K562 (cell line): ENCODE data around the gene WDR81. TPM values are rescaled to one million over a fixed set of nuclear protein-coding genes. Genes with fewer than 3 reads are reported as not detected.

Experiments
- ATAC-seq: fragments of 200-7000 bp; cut with Tn5 transposase; 3 replicates; pipeline ENCODE4 v1.9.1; 2020; ENCODE audit warnings: moderate library complexity
- BruUV-seq: library from RNA; stranded (reverse); fragments of 400-500 nt; replicated peaks from 2 replicates; lab custom pipeline; 2021; lab: Mats Ljungman, UMichigan
- CTCF ChIA-PET: fragments of 300-600 bp; formaldehyde crosslinking; extraction: SDS; loops from one replicate; lab custom pipeline; 2021; ENCODE audit warnings: low intra/inter-chr PET ratio; lab: Yijun Ruan, JAX
- POLR2A ChIA-PET: fragments of 300-600, 350-650 bp; sonication (Branson Sonifier 250); formaldehyde crosslinking; extraction: SDS; loops from one replicate; lab custom pipeline; 2021; ENCODE audit warnings: antibody characterized with exemption, inconsistent platforms; lab: Yijun Ruan, JAX
- DNase-seq, 4 experiments: peaks; one replicate each; pipeline versions ENCODE4 v3.0.0 to v3.0.0-alpha.2; 2011 to 2018; ENCODE audit warnings: low spot score in 3 of 4, mixed read lengths in 3 of 4; ENCODE audit errors: extremely low read depth in 1 of 4
- FAIRE-seq: peaks from 2 replicates; lab custom pipeline; 2011; peaks lifted over from hg19 to GRCh38; lab: Jason Lieb, UNC
- H2AFZ ChIP-seq: 2 replicates; pipeline ENCODE4 v1.6.0; 2011; ENCODE audit warnings: low read depth, low read length, control low read depth, inconsistent platforms
- H3K27ac ChIP-seq: fragments of 200-600 bp; 3 replicates; pipeline ENCODE4 v1.8.0; 2011; ENCODE audit warnings: low read depth, mild to moderate bottlenecking, control low read depth, inconsistent platforms, low read length, moderate library complexity, mixed read lengths; ENCODE audit errors: extremely low read depth
- H3K27me3 ChIP-seq, 2 experiments: fragments of 300-600 bp in 1 of 2; 2 replicates in 1 of 2; 3 replicates in 1 of 2; pipeline versions ENCODE4 v1.6.0 to v1.8.0; 2011; ENCODE audit warnings: inconsistent platforms in 2 of 2, low read length in 2 of 2, mild to moderate bottlenecking in 1 of 2, mixed read lengths in 1 of 2, moderate library complexity in 1 of 2; ENCODE audit not compliant: control insufficient read depth in 2 of 2, insufficient read depth in 2 of 2
- H3K36me3 ChIP-seq: fragments of 300-600 bp; 3 replicates; pipeline ENCODE4 v1.8.0; 2011; ENCODE audit warnings: mild to moderate bottlenecking, low read length, inconsistent platforms; ENCODE audit not compliant: control insufficient read depth, insufficient read depth
- H3K4me1 ChIP-seq, 2 experiments: fragments of 200-600 bp in 1 of 2; replicated peaks in 1 of 2; 2 replicates in 1 of 2; 3 replicates in 1 of 2; pipeline versions ENCODE4 v1.5.1 to v1.8.0; 2011; ENCODE audit warnings: inconsistent platforms in 2 of 2, low read length in 2 of 2, mild to moderate bottlenecking in 1 of 2, mixed read lengths in 1 of 2, moderate library complexity in 1 of 2; ENCODE audit not compliant: control insufficient read depth in 2 of 2, insufficient read depth in 2 of 2
- H3K4me2 ChIP-seq: 2 replicates; pipeline ENCODE4 v1.6.1; 2011; ENCODE audit warnings: low read length, control low read depth, inconsistent platforms, mixed read lengths; ENCODE audit not compliant: insufficient read depth
- H3K4me3 ChIP-seq: fragments of 200-600 bp; sonication (generic), shearing (Covaris generic); 2 replicates; pipeline ENCODE4 v1.5.1; 2016; ENCODE audit warnings: control low read depth, inconsistent platforms
- H3K79me2 ChIP-seq: fragments of 200-600 bp; 3 replicates; pipeline ENCODE4 v1.8.0; 2011; ENCODE audit warnings: low read length, inconsistent platforms; ENCODE audit not compliant: control insufficient read depth, insufficient read depth
- H3K9ac ChIP-seq, 2 experiments: 2 replicates each; pipeline versions ENCODE4 v1.6.0 to v1.6.1; 2011; ENCODE audit warnings: low read depth in 2 of 2, low read length in 2 of 2, control low read depth in 1 of 2, inconsistent platforms in 1 of 2, mild to moderate bottlenecking in 1 of 2, mixed read lengths in 1 of 2; ENCODE audit not compliant: insufficient read depth in 1 of 2
- H3K9me1 ChIP-seq: one replicate; pipeline ENCODE4 v1.6.0; 2011; ENCODE audit warnings: inconsistent platforms, mild to moderate bottlenecking, low read length, moderate library complexity; ENCODE audit not compliant: control insufficient read depth, insufficient read depth
- H3K9me3 ChIP-seq: replicated peaks from 2 replicates; pipeline ENCODE4 v1.5.1; 2011; ENCODE audit warnings: low read depth, low read length, inconsistent platforms; ENCODE audit not compliant: control insufficient read depth, insufficient read depth
- H4K20me1 ChIP-seq: replicated peaks from 2 replicates; pipeline ENCODE4 v1.6.1; 2011; ENCODE audit warnings: low read length, inconsistent platforms, mixed read lengths; ENCODE audit not compliant: control insufficient read depth, insufficient read depth
- HMGXB4 ChIP-seq: sonication (generic); formaldehyde crosslinking; IDR thresholded peaks from 2 replicates; pipeline ENCODE4 v1.8.1; 2023; ENCODE audit warnings: mild to moderate bottlenecking, missing genetic modification reagents
- ZBTB11 ChIP-seq, 3 experiments: fragments of 200-800 bp in 1 of 3; fragments of 250-450 bp in 1 of 3; fragments of 450-650 bp in 1 of 3; sonication (Bioruptor Pico) in 1 of 3; sonication (Bioruptor generic) in 1 of 3; formaldehyde crosslinking in 1 of 3; IDR thresholded peaks; 2 replicates each; pipeline versions ENCODE4 v1.6.1 to v1.8.0; 2016 to 2022; ENCODE audit warnings: mild to moderate bottlenecking in 2 of 3, missing genetic modification characterization in 2 of 3, missing compliant biosample characterization in 1 of 3, moderate library complexity in 1 of 3
- WGBS: fragments of 100-300 bp; shearing (Covaris generic); methylation state at CpG from one replicate; pipeline ENCODE4 v1.1.6; 2016; ENCODE audit warnings: low coverage, mixed read lengths; ENCODE audit not compliant: insufficient coverage; ENCODE audit errors: missing lambda C conversion rate; 5-methylcytosine and 5-hydroxymethylcytosine counted together
- in situ Hi-C: fragments of 300-500 bp; cut with MboI; formaldehyde crosslinking; loops from 4 replicates; pipeline ENCODE4 v1.15.0; 2018; ENCODE audit warnings: inconsistent platforms, mixed read lengths
- intact Hi-C: fragments of 100-400 bp; cut with micrococcal nuclease; formaldehyde crosslinking; loops from 2 replicates; pipeline ENCODE4 v1.14.2; 2022
- polyA plus RNA-seq, 8 experiments: library from polyadenylated mRNA; depleted of rRNA in 4 of 8; stranded (reverse) in 5 of 8; unstranded in 3 of 8; fragments of >200 nt; fragmentation: Nextera tagmentation in 2 of 8; fragmentation: Illumina TruSeq in 1 of 8; extraction: Ambion mirVana in 2 of 8; extraction: Trizol in 1 of 8; gene quantifications; 2 replicates each; pipeline versions ENCODE4 v1.2.1 to v1.2.3, GENCODE V29; 2011 to 2014; ENCODE audit warnings: inconsistent platforms in 1 of 8, missing spikeins in 1 of 8
- total RNA-seq, 7 experiments: library from RNA; depleted of rRNA in 6 of 7; stranded (reverse); fragments of >200 nt in 6 of 7; fragmentation: Illumina TruSeq in 2 of 7; extraction: Trizol in 2 of 7; gene quantifications; 2 replicates each; pipeline versions ENCODE4 v1.2.1 to v1.2.3, GENCODE V29; 2011 to 2021; ENCODE audit warnings: low replicate concordance in 1 of 7

Gene WDR81
- total and polyA plus RNA-seq, 9 of the 15 experiments (the other 6 are each of a cell fraction or from before 2014, with no cell fraction given) = 0.01 to 17.1 (median 3.3) TPM

GRCh38 chr17:1712271-1712670, 12.2 kb upstream of the WDR81 start:
- Histone ChIP-seq H3K9me1 (no peaks in the 10 kb centered on the region), H3K9me3 (no peaks in the 10 kb centered on the region), H3K4me1 (peaks cover 31 to 64% of the 10 kb centered on the region in 2 experiments), H3K9ac (peak overlapping the region in 1 of 2 experiments; percentile 3; a peak in 1 of 4 replicates), H3K27ac (peak overlapping the region; percentile 88; the same call in 1 of the 3 replicates), H4K20me1 (0 out of 2 replicates have a peak, but pooled peaks cover 3% of the 10 kb centered on the region), H3K36me3 (peaks cover 25% of the 10 kb centered on the region; the same call in 2 of the 3 replicates), H3K27me3 (no peaks in the 10 kb centered on the region), H3K4me2 (peak overlapping the region; percentile 89; the same call in 1 of the 2 replicates), H3K4me3 (no peak overlapping the region)
- no TSS peak for BruUV-seq
- in situ Hi-C loops = loop anchor here (5.0 to 10.0 kb wide), 2 partner anchors 40 to 323 kb away; partner anchors contain the start of gene DPH1
- FAIRE-seq (no peak), DNase-seq (no peak)
- intact Hi-C loops = no loop called here
- POLR2A ChIA-PET = interaction anchor here (0.6 to 1.5 kb wide), 4 partner anchors 12 to 275 kb away, joined by 3 to 7 read pairs (median 3); no protein-coding TSS in a partner anchor
- TF ChIP-seq ZBTB11 (CRISPR knock-in tag; IDR thresholded peaks at IDR 0.05) (0 out of 6 replicates have a peak, but pooled peaks of 1 of the 3 experiments have one; percentile 23), HMGXB4 (CRISPR knock-in tag) (no peak)
- TF ChIP-seq, all 486 proteins: peak for 1
- no peak for ATAC-seq
- CTCF ChIA-PET = no interaction called here
- Histone ChIP-seq H3K79me2 (peaks cover 44% of the 10 kb centered on the region), H2AFZ (no peak overlapping the region)
- WGBS = 98% methylated on average over 5 of the region's 8 CpGs
